ENCODE measurements around the gene HINT1. TPM values are rescaled to one million over a fixed set of nuclear protein-coding genes. Genes with fewer than 3 reads are reported as not detected.

The HINT1 gene
- total and polyA plus RNA-seq, 2 experiments from 2014 or later: 268 to 463 TPM

DNA sequence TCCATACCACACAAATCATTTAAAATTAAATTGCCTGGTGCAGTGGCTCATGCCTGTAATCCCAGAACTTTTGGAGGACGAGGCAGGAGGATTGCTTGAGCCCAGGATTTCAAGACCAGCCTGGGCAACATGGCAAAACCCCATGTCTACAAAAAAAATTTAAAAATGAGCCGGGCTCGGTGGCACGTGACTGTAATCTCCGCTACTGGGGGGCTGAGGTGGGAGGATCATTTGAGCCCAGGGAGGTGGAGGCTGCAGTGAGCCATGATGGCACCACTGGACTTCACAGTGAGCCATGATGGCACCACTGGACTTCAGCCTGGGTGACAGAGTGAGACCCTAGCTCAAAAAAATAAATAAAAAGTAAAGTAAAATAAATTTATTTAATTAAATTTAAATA lies 46.6 kb upstream of the HINT1 start:
- no peak overlapping the region for H3K4me2 ChIP-seq
- no peaks in the 10 kb centered on the region for H3K79me2 ChIP-seq
- 92% methylated on average over 5 of the region's 5 CpGs for WGBS (ENCODE audit: low lambda C conversion rate, missing lambda C conversion rate)
- no peaks in the 10 kb centered on the region for H3K36me3 ChIP-seq (replicated peaks; ENCODE audit: insufficient read depth, low read depth)
- H2AFZ ChIP-seq: no peak overlapping the region
- no peak overlapping the region for H3K4me3 ChIP-seq
- H3K27ac ChIP-seq: no peak overlapping the region
- no peaks in the 10 kb centered on the region for H3K9me2 ChIP-seq (replicated peaks; ENCODE audit: insufficient read depth)
- H3K9me3 ChIP-seq (ENCODE audit: low read depth): no peaks in the 10 kb centered on the region
- H4K20me1 ChIP-seq (ENCODE audit: insufficient read depth, poor library complexity, severe bottlenecking): no peaks in the 10 kb centered on the region
- no peak for DNase-seq (ENCODE audit: low spot score)
- peaks cover 3% of the 10 kb centered on the region for H3K27me3 ChIP-seq
- TF ChIP-seq EZH2phosphoT487 (IDR thresholded peaks at IDR 0.05; ENCODE audit: low read depth, severe bottlenecking, unreplicated experiment) (no peak), EZH2 (IDR thresholded peaks at IDR 0.05; ENCODE audit: borderline replicate concordance) (no peak), CTCF (IDR thresholded peaks at IDR 0.05; ENCODE audit: poor library complexity) (no peak)
- H3K4me1 ChIP-seq (ENCODE audit: insufficient read depth): no peaks in the 10 kb centered on the region

GRCh38 chr5:131210151-131210510 lies 45.1 kb upstream of the HINT1 start:
- Histone ChIP-seq H3K9me3 (ENCODE audit: low read depth) (no peaks in the 10 kb centered on the region), H3K27me3 (peaks cover 3% of the 10 kb centered on the region), H3K4me3 (no peak overlapping the region), H3K79me2 (no peaks in the 10 kb centered on the region), H3K9me2 (replicated peaks; ENCODE audit: insufficient read depth) (no peaks in the 10 kb centered on the region), H3K4me2 (no peak overlapping the region), H3K27ac (no peak overlapping the region), H3K36me3 (replicated peaks; ENCODE audit: insufficient read depth, low read depth) (no peaks in the 10 kb centered on the region), H4K20me1 (ENCODE audit: insufficient read depth, poor library complexity, severe bottlenecking) (no peaks in the 10 kb centered on the region), H3K4me1 (ENCODE audit: insufficient read depth) (no peaks in the 10 kb centered on the region), H2AFZ (no peak overlapping the region)
- no peak for DNase-seq (ENCODE audit: low spot score)
- TF ChIP-seq CTCF (IDR thresholded peaks at IDR 0.05; ENCODE audit: poor library complexity): no peak
- no peak for TF ChIP-seq EZH2 (IDR thresholded peaks at IDR 0.05; ENCODE audit: borderline replicate concordance)
- no peak for TF ChIP-seq EZH2phosphoT487 (IDR thresholded peaks at IDR 0.05; ENCODE audit: low read depth, severe bottlenecking, unreplicated experiment)

GRCh38 chr5:131209506-131210150 lies 44.6 kb upstream of the HINT1 start:
- Histone ChIP-seq H3K4me2 (no peak overlapping the region), H2AFZ (no peak overlapping the region), H3K4me3 (no peak overlapping the region), H3K79me2 (no peaks in the 10 kb centered on the region), H3K27ac (no peak overlapping the region), H3K36me3 (replicated peaks; ENCODE audit: insufficient read depth, low read depth) (no peaks in the 10 kb centered on the region), H3K9me2 (replicated peaks; ENCODE audit: insufficient read depth) (no peaks in the 10 kb centered on the region), H3K27me3 (peaks cover 3% of the 10 kb centered on the region), H3K9me3 (ENCODE audit: low read depth) (no peaks in the 10 kb centered on the region), H3K4me1 (ENCODE audit: insufficient read depth) (no peaks in the 10 kb centered on the region), H4K20me1 (ENCODE audit: insufficient read depth, poor library complexity, severe bottlenecking) (no peaks in the 10 kb centered on the region)
- TF ChIP-seq EZH2 (IDR thresholded peaks at IDR 0.05; ENCODE audit: borderline replicate concordance) (no peak), CTCF (IDR thresholded peaks at IDR 0.05; ENCODE audit: poor library complexity) (no peak), EZH2phosphoT487 (IDR thresholded peaks at IDR 0.05; ENCODE audit: low read depth, severe bottlenecking, unreplicated experiment) (no peak)
- DNase-seq (ENCODE audit: low spot score): no peak
- WGBS (ENCODE audit: low lambda C conversion rate, missing lambda C conversion rate): 52% methylated on average over 6 of the region's 6 CpGs

DNA sequence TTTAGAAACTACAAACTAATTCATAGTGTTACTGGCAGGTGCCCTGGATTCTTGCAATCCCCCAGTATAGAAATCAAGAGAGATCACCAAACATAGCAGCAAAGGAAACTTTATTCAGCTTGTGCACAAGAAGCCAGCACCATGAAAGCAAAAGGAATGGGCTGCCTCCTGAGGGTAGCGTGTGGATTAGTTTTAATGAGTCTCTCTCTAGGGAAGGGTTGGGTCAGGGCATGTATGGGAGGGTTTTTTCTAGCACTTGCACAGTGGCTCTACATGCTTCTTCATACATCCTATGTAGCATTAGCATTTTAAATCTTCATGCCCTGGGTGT lies 44.1 kb upstream of the HINT1 start:
- H3K9me2 ChIP-seq (replicated peaks; ENCODE audit: insufficient read depth): no peaks in the 10 kb centered on the region
- H3K4me1 ChIP-seq (ENCODE audit: insufficient read depth): no peaks in the 10 kb centered on the region
- H3K36me3 ChIP-seq (replicated peaks; ENCODE audit: insufficient read depth, low read depth): no peaks in the 10 kb centered on the region
- no peaks in the 10 kb centered on the region for H3K9me3 ChIP-seq (ENCODE audit: low read depth)
- WGBS (ENCODE audit: low lambda C conversion rate, missing lambda C conversion rate): 91% methylated on average over 1 of the region's 1 CpG
- TF ChIP-seq EZH2phosphoT487 (IDR thresholded peaks at IDR 0.05; ENCODE audit: low read depth, severe bottlenecking, unreplicated experiment) (no peak), EZH2 (IDR thresholded peaks at IDR 0.05; ENCODE audit: borderline replicate concordance) (no peak), CTCF (IDR thresholded peaks at IDR 0.05; ENCODE audit: poor library complexity) (no peak)
- H3K4me2 ChIP-seq: no peak overlapping the region
- H3K27me3 ChIP-seq: peaks cover 3% of the 10 kb centered on the region
- H2AFZ ChIP-seq: no peak overlapping the region
- no peaks in the 10 kb centered on the region for H4K20me1 ChIP-seq (ENCODE audit: insufficient read depth, poor library complexity, severe bottlenecking)
- no peak for DNase-seq (ENCODE audit: low spot score)
- H3K27ac ChIP-seq: no peak overlapping the region
- H3K4me3 ChIP-seq: no peak overlapping the region
- H3K79me2 ChIP-seq: no peaks in the 10 kb centered on the region

Measured in hepatocyte (in vitro differentiated cells).